HL-60 (cell line): Measurements from ENCODE around the gene ADAMTSL3.

ENCODE experiments used
- DNase-seq, 2 experiments: peaks; one replicate each; pipeline ENCODE4 v3.0.0-alpha.2; 2010 to 2020; ENCODE audit warnings: low read depth in 1 of 2, low spot score in 1 of 2
- H3K27ac ChIP-seq: fragments of 250-450 bp; sonication (Bioruptor Pico); replicated peaks from 2 replicates; pipeline ENCODE4 v1.5.1; 2020; ENCODE audit warnings: mild to moderate bottlenecking, moderate library complexity
- H3K27me3 ChIP-seq: fragments of 250-450 bp; sonication (Bioruptor Pico); 2 replicates; pipeline ENCODE4 v1.5.1; 2021; ENCODE audit warnings: mild to moderate bottlenecking, moderate library complexity; ENCODE audit not compliant: insufficient read depth, poor library complexity, severe bottlenecking
- H3K4me3 ChIP-seq: replicated peaks from 2 replicates; pipeline ENCODE4 v1.5.1; 2011; ENCODE audit warnings: mild to moderate bottlenecking, control low read depth, low read length; ENCODE audit not compliant: insufficient read depth
- CTCF ChIP-seq: IDR thresholded peaks from one replicate; pipeline ENCODE4 v1.5.1; 2011; ENCODE audit warnings: low read length, control low read depth, inconsistent platforms; ENCODE audit not compliant: insufficient read depth
- GABPA ChIP-seq: IDR thresholded peaks from 2 replicates; pipeline ENCODE4 v1.6.1; 2012; ENCODE audit warnings: low read depth
- POLR2AphosphoS5 ChIP-seq: IDR thresholded peaks from 2 replicates; pipeline ENCODE4 v1.6.1; 2012; ENCODE audit warnings: low read depth
- REST ChIP-seq: IDR thresholded peaks from 2 replicates; pipeline ENCODE4 v1.6.1; 2012; ENCODE audit warnings: low read depth; ENCODE audit not compliant: insufficient replicate concordance
- SPI1 ChIP-seq: IDR thresholded peaks from 2 replicates; pipeline ENCODE4 v1.6.1; 2012; ENCODE audit warnings: low read depth, mild to moderate bottlenecking, borderline replicate concordance

The ADAMTSL3 gene

GRCh38 chr15:83682476-83683088 lies 28.7 kb downstream of the ADAMTSL3 start:
- Histone ChIP-seq H3K27me3 (peaks cover 2% of the 10 kb centered on the region), H3K4me3 (no peak overlapping the region), H3K27ac (no peak overlapping the region)
- no peak for TF ChIP-seq GABPA
- no peak for TF ChIP-seq SPI1
- no peak for TF ChIP-seq REST
- no peak for TF ChIP-seq CTCF
- TF ChIP-seq POLR2AphosphoS5, result no peak
- DNase-seq, result no peak

GRCh38 chr15:83685916-83686332 lies 32.0 kb downstream of the ADAMTSL3 start:
- no peak for TF ChIP-seq REST
- TF ChIP-seq CTCF, result no peak
- no peak for TF ChIP-seq SPI1
- no peak for TF ChIP-seq POLR2AphosphoS5
- no peak for TF ChIP-seq GABPA
- no peak overlapping the region for H3K4me3 ChIP-seq
- peaks cover 5% of the 10 kb centered on the region for H3K27me3 ChIP-seq
- no peak for DNase-seq
- H3K27ac ChIP-seq, result no peak overlapping the region

- TF ChIP-seq SPI1, result no peak
- no peak for TF ChIP-seq CTCF
- no peak for TF ChIP-seq GABPA
- TF ChIP-seq POLR2AphosphoS5, result no peak
- TF ChIP-seq REST, result no peak
- H3K4me3 ChIP-seq, result no peak overlapping the region
- H3K27ac ChIP-seq, result no peak overlapping the region
- no peak for DNase-seq
- H3K27me3 ChIP-seq, result peaks cover 5% of the 10 kb centered on the region
Observed at GRCh38 chr15:83688201-83688600, 34.3 kb downstream of the ADAMTSL3 start.
